Measurements from ENCODE around the gene OTUD3. TPM values are rescaled to one million over a fixed set of nuclear protein-coding genes. Genes with fewer than 3 reads are reported as not detected.
"Not testable (repeated sequence)": the region's sequence is repeated elsewhere in the genome, so short reads cannot be mapped to it uniquely, and the experiment has no call there.

Gene OTUD3
- total RNA-seq, 2 donors from 2014 or later, result 9.7 to 10.6 TPM

DNA sequence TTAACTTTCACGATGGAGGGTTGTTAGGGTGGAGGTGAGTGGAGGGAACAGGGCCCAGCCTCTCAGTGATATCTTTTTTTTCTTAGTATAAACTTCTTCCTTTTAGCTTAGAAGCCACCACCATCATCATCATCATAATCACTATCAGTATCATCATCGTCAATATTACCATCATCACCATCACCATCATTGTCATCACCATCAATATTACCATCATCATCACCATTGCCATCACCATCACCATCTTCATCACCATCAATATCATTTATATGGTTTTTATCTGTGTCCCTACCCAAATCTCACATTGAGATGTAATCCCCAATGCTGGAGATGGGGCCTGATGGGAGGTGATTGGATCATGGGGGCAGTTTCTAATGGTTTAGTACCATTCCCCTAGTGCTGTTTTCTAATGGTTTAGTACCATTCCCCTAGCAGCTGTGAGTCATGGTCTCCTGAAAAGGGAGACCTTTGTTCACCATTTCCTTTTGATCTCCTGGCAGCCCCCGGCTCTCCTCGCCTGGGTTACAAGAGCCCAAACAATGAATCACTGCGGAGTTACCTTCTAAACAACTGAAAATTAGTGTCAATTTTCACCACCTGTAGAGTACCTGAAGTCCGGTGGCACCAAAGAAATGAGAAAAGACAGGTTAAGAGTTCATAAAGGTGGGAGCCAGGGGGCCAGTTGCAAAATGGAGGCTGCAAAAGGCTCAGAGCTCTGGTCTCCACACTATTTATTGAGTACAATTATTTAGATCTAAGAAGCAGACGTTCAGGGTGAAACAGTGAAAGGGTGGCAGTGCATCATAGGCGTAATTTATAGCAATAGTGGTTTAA lies 44.3 kb downstream of the OTUD3 start:
- H3K36me3 Mint-ChIP-seq (ENCODE audit: insufficient read depth in 2 of 2), result no peaks in the 10 kb centered on the region
- DNase-seq, result no peak

GRCh38 chr1:19927130-19927421 lies 44.9 kb downstream of the OTUD3 start:
- H3K9me3 Mint-ChIP-seq; H3K4me1 Mint-ChIP-seq (ENCODE audit: low read depth); DNase-seq; H3K4me3 Mint-ChIP-seq; H3K27ac Mint-ChIP-seq; H3K36me3 Mint-ChIP-seq (ENCODE audit: insufficient read depth in 2 of 2); H3K27me3 Mint-ChIP-seq (ENCODE audit: low read depth); ATAC-seq (replicated peaks in 1 of 2): not testable (repeated sequence)

More for the DNA sequence above, 44.3 kb downstream of the OTUD3 start:
- no peak overlapping the region for H3K4me3 Mint-ChIP-seq
- no peaks in the 10 kb centered on the region for H3K27me3 Mint-ChIP-seq (ENCODE audit: low read depth)
- no peak overlapping the region for H3K27ac Mint-ChIP-seq
- no peak for ATAC-seq (replicated peaks in 1 of 2)
- H3K4me1 Mint-ChIP-seq (ENCODE audit: low read depth), result no peaks in the 10 kb centered on the region
- H3K9me3 Mint-ChIP-seq, result peaks cover 0 to 3% of the 10 kb centered on the region in 2 donors

DNA sequence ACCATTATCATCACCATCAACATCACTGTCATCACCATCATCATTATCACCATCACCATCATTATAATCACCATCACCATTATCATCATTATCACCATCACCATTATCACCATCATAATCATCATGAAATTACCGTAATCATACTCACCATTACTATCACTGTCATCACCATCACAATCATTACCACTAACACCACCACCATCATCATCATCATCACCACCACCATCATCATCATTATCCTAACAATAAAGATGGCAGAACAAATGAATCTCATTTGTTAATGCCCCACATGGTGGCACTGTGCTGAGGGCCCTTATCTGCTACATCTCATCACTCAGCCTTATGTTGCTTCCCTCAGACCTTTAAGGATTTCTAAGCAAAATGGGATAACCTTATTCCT lies 50.7 kb downstream of the OTUD3 start:
- ATAC-seq (replicated peaks in 1 of 2), result no peak
- Mint-ChIP-seq H3K36me3 (ENCODE audit: insufficient read depth in 2 of 2) (peaks cover 8 to 9% of the 10 kb centered on the region in 2 donors), H3K9me3 (peaks cover 7 to 14% of the 10 kb centered on the region in 2 donors), H3K27me3 (ENCODE audit: low read depth) (no peaks in the 10 kb centered on the region), H3K4me1 (ENCODE audit: low read depth) (no peaks in the 10 kb centered on the region), H3K4me3 (no peak overlapping the region), H3K27ac (no peak overlapping the region)
- no peak for DNase-seq

GRCh38 chr1:19934336-19934735 lies 52.1 kb downstream of the OTUD3 start:
- Mint-ChIP-seq H3K9me3 (peaks cover 7 to 14% of the 10 kb centered on the region in 2 donors), H3K4me3 (no peak overlapping the region), H3K27ac (no peak overlapping the region), H3K27me3 (ENCODE audit: low read depth) (no peaks in the 10 kb centered on the region), H3K4me1 (ENCODE audit: low read depth) (no peaks in the 10 kb centered on the region), H3K36me3 (ENCODE audit: insufficient read depth in 2 of 2) (peaks cover 8 to 9% of the 10 kb centered on the region in 2 donors)
- DNase-seq (no peak), ATAC-seq (replicated peaks in 1 of 2) (no peak)

DNA sequence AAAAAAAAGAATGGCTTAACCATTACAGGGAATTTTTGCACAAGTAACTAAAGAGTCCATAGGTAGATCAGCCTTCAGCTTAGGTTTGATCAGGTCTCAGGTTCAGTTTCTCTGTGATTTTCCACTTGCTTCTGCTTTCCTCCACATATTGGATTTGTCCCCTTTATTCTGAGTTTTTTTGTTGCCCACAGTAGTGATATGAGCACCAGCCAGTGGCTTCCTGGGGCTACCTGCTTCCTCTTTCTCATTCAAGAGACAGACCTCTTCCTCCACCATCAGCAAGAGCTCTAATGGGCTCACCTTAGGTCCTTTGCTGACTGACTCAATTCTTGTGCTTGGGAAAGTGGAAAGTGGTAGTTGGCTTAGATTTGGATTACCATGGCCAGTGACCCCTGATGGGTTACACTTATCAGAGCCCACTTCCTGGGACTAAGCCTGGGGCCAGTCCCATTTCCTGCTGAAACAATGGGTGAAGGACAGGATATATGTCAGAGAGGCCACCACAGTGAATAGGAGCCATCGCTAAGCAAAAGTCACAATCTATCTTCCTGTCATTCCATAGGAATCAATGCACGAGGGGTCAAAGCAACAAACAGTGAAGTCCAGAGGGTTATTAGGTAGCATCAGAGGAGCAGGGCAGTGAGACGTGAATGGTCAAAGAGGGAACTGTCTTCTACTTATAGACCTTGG lies 54.0 kb downstream of the OTUD3 start:
- Mint-ChIP-seq H3K4me1 (ENCODE audit: low read depth) (no peaks in the 10 kb centered on the region), H3K36me3 (ENCODE audit: insufficient read depth in 2 of 2) (peaks cover 8 to 9% of the 10 kb centered on the region in 2 donors), H3K27me3 (ENCODE audit: low read depth) (no peaks in the 10 kb centered on the region), H3K9me3 (peaks cover 7 to 12% of the 10 kb centered on the region in 2 donors), H3K4me3 (no peak overlapping the region), H3K27ac (no peak overlapping the region)
- no peak for ATAC-seq (replicated peaks in 1 of 2)
- no peak for DNase-seq

- Mint-ChIP-seq H3K36me3 (ENCODE audit: insufficient read depth in 2 of 2) (no peaks in the 10 kb centered on the region), H3K27ac (no peak overlapping the region), H3K27me3 (ENCODE audit: low read depth) (no peaks in the 10 kb centered on the region), H3K4me3 (no peak overlapping the region), H3K4me1 (ENCODE audit: low read depth) (no peaks in the 10 kb centered on the region), H3K9me3 (no peaks in the 10 kb centered on the region)
- no peak for DNase-seq
- ATAC-seq (replicated peaks in 1 of 2), result no peak
Measured at GRCh38 chr1:19938472-19938871, 56.3 kb downstream of the OTUD3 start.

DNA sequence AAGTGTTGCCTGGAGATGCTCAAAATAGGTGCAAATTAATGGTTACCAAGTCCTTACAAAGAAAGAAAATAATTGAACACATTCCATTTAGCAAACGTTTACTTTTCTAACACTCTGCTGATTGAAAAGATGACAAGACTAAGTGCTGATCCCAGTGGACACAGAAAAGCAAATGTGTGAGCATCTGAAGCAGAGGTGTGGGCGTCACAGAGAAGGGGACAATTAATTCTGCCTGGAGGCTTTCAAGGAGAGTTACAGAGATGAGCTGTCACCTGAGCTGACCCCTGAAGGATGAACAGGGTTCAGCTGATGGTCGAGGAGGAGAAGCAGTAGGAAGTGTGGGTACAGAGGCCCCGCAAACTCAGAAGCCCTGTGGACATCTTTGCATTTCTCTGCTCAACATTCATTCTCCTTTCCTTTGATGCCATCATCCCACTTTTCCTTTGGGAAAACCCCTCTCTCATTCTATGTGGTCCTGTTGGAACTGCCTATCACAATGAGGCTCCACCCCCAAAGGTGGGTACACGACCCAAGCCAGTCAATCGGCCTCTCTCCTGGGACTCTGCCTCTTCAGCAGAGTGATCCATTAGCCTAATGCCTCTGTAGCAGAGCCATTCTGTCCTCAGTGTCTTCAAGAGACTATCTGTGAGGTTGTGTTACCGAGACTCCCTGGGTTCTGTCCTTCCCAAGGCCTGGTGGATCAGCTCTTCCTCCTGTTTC lies 58.5 kb downstream of the OTUD3 start:
- no peaks in the 10 kb centered on the region for H3K4me1 Mint-ChIP-seq (ENCODE audit: low read depth)
- H3K4me3 Mint-ChIP-seq, result no peak overlapping the region
- no peak for ATAC-seq (replicated peaks in 1 of 2)
- H3K27ac Mint-ChIP-seq, result no peak overlapping the region
- no peaks in the 10 kb centered on the region for H3K27me3 Mint-ChIP-seq (ENCODE audit: low read depth)
- no peaks in the 10 kb centered on the region for H3K36me3 Mint-ChIP-seq (ENCODE audit: insufficient read depth in 2 of 2)
- DNase-seq, result no peak
- H3K9me3 Mint-ChIP-seq, result no peaks in the 10 kb centered on the region

- H3K27ac Mint-ChIP-seq, result no peak overlapping the region
- no peaks in the 10 kb centered on the region for H3K36me3 Mint-ChIP-seq (ENCODE audit: insufficient read depth in 2 of 2)
Measured at GRCh38 chr1:19941206-19941568, 59.0 kb downstream of the OTUD3 start.

GRCh38 chr1:19942088-19942487 lies 59.9 kb downstream of the OTUD3 start:
- Mint-ChIP-seq H3K9me3 (no peaks in the 10 kb centered on the region), H3K4me3 (no peak overlapping the region), H3K27me3 (ENCODE audit: low read depth) (peaks cover 10% of the 10 kb centered on the region), H3K27ac (no peak overlapping the region), H3K4me1 (ENCODE audit: low read depth) (no peaks in the 10 kb centered on the region), H3K36me3 (ENCODE audit: insufficient read depth in 2 of 2) (no peaks in the 10 kb centered on the region)
- DNase-seq (no peak), ATAC-seq (replicated peaks in 1 of 2) (no peak)

More at GRCh38 chr1:19941206-19941568, 59.0 kb downstream of the OTUD3 start:
- DNase-seq (no peak), ATAC-seq (replicated peaks in 1 of 2) (no peak)
- H3K4me3 Mint-ChIP-seq, result no peak overlapping the region
- no peaks in the 10 kb centered on the region for H3K9me3 Mint-ChIP-seq
- no peaks in the 10 kb centered on the region for H3K4me1 Mint-ChIP-seq (ENCODE audit: low read depth)
- H3K27me3 Mint-ChIP-seq (ENCODE audit: low read depth), result peaks cover 1% of the 10 kb centered on the region

DNA sequence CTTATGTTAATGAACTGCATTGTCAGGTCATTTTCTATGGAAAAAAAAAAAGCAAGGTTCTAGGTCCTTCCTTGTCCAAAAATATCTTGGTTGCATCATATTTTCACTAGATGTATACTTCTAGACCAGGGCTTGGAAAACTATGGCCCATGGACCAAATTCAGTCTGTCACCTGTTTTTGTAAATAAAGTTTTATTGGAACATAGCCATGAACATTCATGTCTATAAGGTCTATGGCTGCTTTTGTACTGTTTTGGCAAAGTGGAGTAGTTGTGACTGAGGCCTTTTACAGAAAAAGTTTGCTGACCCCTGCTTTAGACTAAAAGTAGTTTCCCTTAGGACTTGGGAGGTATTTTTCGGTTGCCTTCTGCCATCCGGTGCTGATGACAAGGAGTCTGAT lies 60.5 kb downstream of the OTUD3 start:
- Mint-ChIP-seq H3K36me3 (ENCODE audit: insufficient read depth in 2 of 2) (no peaks in the 10 kb centered on the region), H3K9me3 (no peaks in the 10 kb centered on the region), H3K4me3 (no peak overlapping the region), H3K4me1 (ENCODE audit: low read depth) (no peaks in the 10 kb centered on the region), H3K27me3 (ENCODE audit: low read depth) (peaks cover 11% of the 10 kb centered on the region), H3K27ac (no peak overlapping the region)
- no peak for DNase-seq
- no peak for ATAC-seq (replicated peaks in 1 of 2)

GRCh38 chr1:19945914-19946313 lies 63.7 kb downstream of the OTUD3 start:
- DNase-seq, result no peak
- Mint-ChIP-seq H3K9me3 (no peaks in the 10 kb centered on the region), H3K27ac (no peak overlapping the region), H3K36me3 (ENCODE audit: insufficient read depth in 2 of 2) (no peaks in the 10 kb centered on the region), H3K4me1 (ENCODE audit: low read depth) (no peaks in the 10 kb centered on the region), H3K4me3 (no peak overlapping the region), H3K27me3 (ENCODE audit: low read depth) (peaks cover 24% of the 10 kb centered on the region)
- no peak for ATAC-seq (replicated peaks in 1 of 2)

- Mint-ChIP-seq H3K27me3 (ENCODE audit: low read depth) (peaks cover 24% of the 10 kb centered on the region), H3K4me3 (no peak overlapping the region), H3K27ac (no peak overlapping the region), H3K4me1 (ENCODE audit: low read depth) (no peaks in the 10 kb centered on the region), H3K9me3 (no peaks in the 10 kb centered on the region), H3K36me3 (ENCODE audit: insufficient read depth in 2 of 2) (no peaks in the 10 kb centered on the region)
- no peak for ATAC-seq (replicated peaks in 1 of 2)
- DNase-seq, result no peak
Measured at GRCh38 chr1:19946331-19946751, 64.1 kb downstream of the OTUD3 start.

- no peak for ATAC-seq (replicated peaks in 1 of 2)
Measured at GRCh38 chr1:19946971-19947370, 64.8 kb downstream of the OTUD3 start.

More at GRCh38 chr1:19946971-19947370, 64.8 kb downstream of the OTUD3 start:
- Mint-ChIP-seq H3K9me3 (no peaks in the 10 kb centered on the region), H3K4me1 (ENCODE audit: low read depth) (no peaks in the 10 kb centered on the region), H3K4me3 (no peak overlapping the region), H3K36me3 (ENCODE audit: insufficient read depth in 2 of 2) (no peaks in the 10 kb centered on the region), H3K27ac (no peak overlapping the region), H3K27me3 (ENCODE audit: low read depth) (peaks cover 25% of the 10 kb centered on the region)
- DNase-seq, result no peak

Measured in activated T-cell treated with anti-CD3 and anti-CD28 coated beads, Interleukin-2, amount 50 U/mL, for 72 hours (primary cell).